HG03066 (cell line): ENCODE measurements around the gene PHC2.

Experiments used
- ATAC-seq: cut with Tn5 transposase; IDR thresholded peaks from one replicate; pipeline ENCODE4 v1.9.1; 2021; ENCODE audit warnings: low read depth; ENCODE audit not compliant: unreplicated experiment

The PHC2 gene

DNA sequence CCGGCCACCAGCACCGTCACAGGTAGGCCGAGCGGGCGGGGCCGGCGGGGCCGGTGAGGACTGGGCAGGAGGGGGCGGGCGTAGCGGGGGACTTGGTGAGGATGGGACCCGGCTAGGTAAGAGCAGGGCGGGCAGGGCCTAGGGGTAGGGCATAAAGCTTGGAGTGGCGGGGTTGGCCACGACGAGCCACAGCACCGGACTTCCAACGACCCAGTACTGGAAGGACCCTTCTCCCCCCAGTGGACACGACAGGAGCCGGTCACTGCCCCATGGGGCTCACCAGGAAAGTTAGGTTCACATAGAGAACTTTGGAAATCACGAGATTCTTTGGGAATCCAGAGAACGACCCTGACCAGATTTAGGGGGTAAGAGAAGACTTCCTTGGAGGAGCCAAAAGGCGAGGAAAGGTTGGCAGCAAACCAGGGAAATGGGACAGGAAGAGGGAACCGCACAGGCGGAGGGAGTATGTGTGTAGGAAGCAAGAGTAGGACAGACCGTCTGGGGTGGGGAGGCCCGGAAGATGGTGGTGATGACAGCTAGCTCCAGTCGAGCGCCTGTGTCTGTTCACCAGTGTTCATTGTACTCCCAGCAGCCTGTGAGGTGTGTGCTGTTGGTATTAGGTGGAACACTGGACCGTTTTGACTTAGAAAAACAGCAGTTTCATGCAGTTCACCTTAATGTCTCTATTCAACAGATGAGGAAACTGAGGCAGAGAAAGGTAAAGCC lies 154.2 kb downstream of the PHC2 start:
- ATAC-seq: no peak

DNA sequence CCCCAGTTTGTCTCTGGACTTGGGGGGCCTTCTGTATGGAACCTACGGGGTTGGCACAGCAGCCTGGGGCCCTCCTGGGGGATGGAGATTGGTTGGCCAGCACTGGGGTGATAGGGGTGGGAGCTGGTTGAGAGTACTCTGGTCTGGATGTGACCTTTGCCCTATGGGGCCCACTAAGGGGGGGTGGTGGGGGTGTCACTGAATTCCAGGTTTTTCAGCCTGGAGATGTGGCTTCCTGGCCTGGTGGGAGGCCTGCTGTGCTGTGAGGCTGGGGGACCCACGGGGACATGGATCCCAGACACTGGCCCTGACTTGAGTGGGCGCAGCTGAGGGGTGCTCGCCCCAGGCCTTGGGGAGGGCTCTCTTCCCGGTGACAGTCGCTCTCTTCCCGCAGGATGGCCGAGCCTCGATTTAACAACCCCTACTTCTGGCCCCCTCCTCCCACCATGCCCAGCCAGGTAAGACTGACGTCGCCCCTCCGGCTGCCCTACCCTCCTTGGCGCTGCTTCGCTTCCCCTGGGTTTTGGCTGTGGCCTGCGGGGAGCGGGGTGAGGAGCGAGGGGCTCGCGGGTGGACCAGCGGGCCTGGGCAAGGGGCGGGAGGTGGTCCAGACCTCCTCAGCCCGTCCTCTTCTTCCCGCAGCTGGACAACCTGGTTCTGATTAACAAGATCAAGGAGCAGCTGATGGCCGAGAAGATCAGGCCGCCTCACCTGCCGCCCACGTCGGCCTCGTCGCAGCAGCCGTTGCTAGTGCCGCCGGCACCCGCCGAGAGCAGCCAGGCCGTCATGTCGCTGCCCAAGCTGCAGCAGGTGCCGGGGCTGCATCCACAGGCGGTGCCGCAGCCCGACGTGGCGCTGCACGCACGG lies 155.0 kb downstream of the PHC2 start:
- no peak for ATAC-seq

DNA sequence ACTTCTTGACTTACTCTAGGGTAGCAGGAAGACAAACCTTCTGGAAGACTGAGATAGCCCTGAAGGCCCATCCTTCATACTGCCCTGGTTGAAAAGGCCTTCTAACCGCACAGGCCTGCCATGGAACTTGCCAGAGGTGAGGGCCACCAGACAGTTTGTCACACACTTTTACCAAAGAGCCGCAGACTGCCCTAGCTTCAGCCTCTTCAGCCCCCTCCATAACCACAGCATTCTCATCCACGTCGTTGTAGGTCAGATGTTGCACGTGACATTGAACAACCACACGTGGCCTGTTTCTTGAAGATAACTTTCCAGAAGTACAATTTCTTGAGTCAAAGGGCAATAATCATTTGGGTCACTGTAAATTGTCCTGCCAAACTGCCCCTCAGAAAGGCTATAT lies 155.7 kb downstream of the PHC2 start:
- no peak for ATAC-seq

DNA sequence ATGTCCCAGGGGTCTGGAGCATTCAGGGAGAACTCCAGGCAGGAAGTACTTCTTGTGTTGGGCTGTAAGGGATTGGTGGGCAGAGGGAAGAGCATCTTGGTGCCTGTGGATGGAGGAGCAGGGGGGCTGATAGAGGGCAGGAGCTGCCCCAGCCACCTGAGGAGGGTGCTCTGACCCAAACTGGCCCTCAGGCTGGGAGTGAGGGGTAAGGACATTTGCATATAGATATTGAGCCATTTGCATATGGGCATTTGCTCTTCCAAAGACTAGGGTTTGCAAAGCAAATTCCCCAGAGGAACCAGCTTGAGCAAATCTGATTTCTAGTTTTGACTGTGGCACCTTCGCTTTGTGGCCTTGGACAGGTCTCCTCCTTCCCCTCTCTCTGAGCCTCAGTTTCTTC lies 156.4 kb downstream of the PHC2 start:
- ATAC-seq: no peak

DNA sequence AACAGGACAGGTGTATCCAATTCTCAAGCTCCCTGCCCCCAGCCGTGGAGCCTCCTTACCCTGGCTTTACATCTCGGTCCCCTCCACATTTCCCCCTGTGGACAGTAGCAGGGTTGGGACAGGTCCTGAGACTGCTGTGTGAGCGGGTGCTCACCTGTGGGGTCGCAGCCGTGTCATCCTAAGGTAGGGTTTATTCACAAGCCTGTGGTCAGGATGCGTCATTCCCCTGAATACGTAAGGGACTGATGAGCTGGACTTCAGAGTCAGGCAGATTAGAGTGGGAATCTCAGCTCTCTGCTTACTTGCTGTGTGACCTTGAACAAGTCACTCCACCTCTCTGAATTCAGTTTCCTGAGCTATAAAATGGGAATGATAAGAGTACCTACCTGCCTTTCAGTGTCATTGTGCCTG lies 156.9 kb downstream of the PHC2 start:
- ATAC-seq: no peak
